Measurements from ENCODE around the gene SMC3. TPM values are rescaled to one million over a fixed set of nuclear protein-coding genes. Genes with fewer than 3 reads are reported as not detected.

Gene SMC3
- total RNA-seq, 1 experiment from 2014 or later = 64.3 TPM

GRCh38 chr10:110524859-110525232 lies 42.6 kb upstream of the SMC3 start (continued):
- no peak for TF ChIP-seq CTCF (IDR thresholded peaks at IDR 0.05 in 2 of 3, conservative IDR thresholded peaks at IDR 0.05 in 1 of 3; ENCODE audit: borderline replicate concordance in 1 of 3, insufficient read depth in 1 of 3, low read depth in 2 of 3, low read length in 2 of 3)
- TF ChIP-seq POLR2A (IDR thresholded peaks at IDR 0.05; ENCODE audit: borderline replicate concordance, extremely low read depth, insufficient read depth, insufficient read length) = no peak
- TF ChIP-seq YY1 (IDR thresholded peaks at IDR 0.05; ENCODE audit: extremely low read depth, insufficient replicate concordance, low read depth, low read length) = no peak
- TF ChIP-seq POLR2AphosphoS5 (IDR thresholded peaks at IDR 0.05; ENCODE audit: low read depth, low read length) = no peak
- no peak for TF ChIP-seq JUND (IDR thresholded peaks at IDR 0.05)

GRCh38 chr10:110525349-110526260 lies 41.9 kb upstream of the SMC3 start:
- H3K4me1 ChIP-seq (ENCODE audit: control insufficient read depth in 1 of 2, insufficient read depth in 2 of 2, low read length in 2 of 2) = peaks cover 61 to 82% of the 10 kb centered on the region in 2 experiments
- peak overlapping the region in 1 of 2 experiments; percentile 16; a peak in 2 of 4 replicates for H3K4me3 ChIP-seq (replicated peaks in 1 of 2; ENCODE audit: low read depth in 1 of 2, low read length in 2 of 2)
- BruUV-seq (replicated peaks) = no TSS peak
- ChIA-PET RAD21 (ENCODE audit: low non-redundant PET in 1 of 2, low total read pairs in 2 of 2, uncharacterized antibody in 2 of 2, unreplicated experiment in 2 of 2) (no interaction called here), CTCF (no interaction called here), POLR2A (no interaction called here)
- no peaks in the 10 kb centered on the region for H4K20me1 ChIP-seq (ENCODE audit: insufficient read depth)
- peaks cover 41% of the 10 kb centered on the region for H3K79me2 ChIP-seq (ENCODE audit: insufficient read depth, low read length)
- TF ChIP-seq ZFX (IDR thresholded peaks at IDR 0.05) = no peak
- no peak for TF ChIP-seq ZNF274 (IDR thresholded peaks at IDR 0.05; ENCODE audit: low read depth, low read length)
- peak; percentile 13 for TF ChIP-seq POLR2AphosphoS5 (IDR thresholded peaks at IDR 0.05; ENCODE audit: low read depth, low read length)
- TF ChIP-seq EGR1 (IDR thresholded peaks at IDR 0.05; ENCODE audit: low read depth) = no peak
- peak overlapping the region; percentile 50 for H3K9ac ChIP-seq (ENCODE audit: low read length)
- H2AFZ ChIP-seq (ENCODE audit: low read depth, low read length, poor library complexity, severe bottlenecking) = no peak overlapping the region
- peak overlapping the region; percentile 11; the same call in 1 of the 2 replicates for H3K27ac ChIP-seq (ENCODE audit: low read depth, low read length)
- ATAC-seq (peak; percentile 14), DNase-seq (ENCODE audit: low read depth, low spot score) (no peak)
- H3K27me3 ChIP-seq (ENCODE audit: insufficient read depth, low read length) = no peaks in the 10 kb centered on the region
- H3K9me3 ChIP-seq (ENCODE audit: control insufficient read depth in 1 of 2, insufficient read depth in 1 of 2, low read depth in 1 of 2, low read length in 2 of 2) = no peaks in the 10 kb centered on the region
- intact Hi-C loops (cut with micrococcal nuclease) = no loop called here
- H3K9me2 ChIP-seq (ENCODE audit: insufficient read depth) = no peaks in the 10 kb centered on the region
- H3K4me2 ChIP-seq (ENCODE audit: low read length) = peak overlapping the region; percentile 63
- no peaks in the 10 kb centered on the region for H3K36me3 ChIP-seq (ENCODE audit: control insufficient read depth in 1 of 2, insufficient read depth in 2 of 2, low read length in 2 of 2)

Measured in HCT116 (cell line).